Uterus (tissue), 4 donors: Measurements from ENCODE around the gene RAP1GAP. TPM values are rescaled to one million over a fixed set of nuclear protein-coding genes. Genes with fewer than 3 reads are reported as not detected.
A peak's percentile ranks its signal among the peaks of the same experiment; 100 is the strongest.

Experiments
- DNase-seq, 2 donors: peaks; one replicate each; pipeline ENCODE4 v3.0.0-alpha.2; 2019 to 2020
- H3K27ac ChIP-seq, 2 donors: fragments of 200-600 bp; sonication (generic); 1 replicate in 1 of 2; 2 replicates in 1 of 2; pipeline ENCODE4 v1.5.1; 2016 to 2018
- H3K27me3 ChIP-seq, 2 donors: fragments of 200-600 bp; sonication (generic); one replicate each; pipeline ENCODE4 v1.5.1; 2018 to 2019; ENCODE audit warnings: control low read depth in 1 of 2
- H3K36me3 ChIP-seq, 2 donors: fragments of 200-600 bp; sonication (generic); one replicate each; pipeline ENCODE4 v1.5.1; 2019; ENCODE audit warnings: control low read depth in 1 of 2
- H3K4me1 ChIP-seq, 2 donors: fragments of 200-600 bp; sonication (generic); one replicate each; pipeline ENCODE4 v1.5.1; 2018 to 2019; ENCODE audit warnings: control low read depth in 1 of 2
- H3K4me3 ChIP-seq, 2 donors: fragments of 200-600 bp; sonication (generic); 1 replicate in 1 of 2; 2 replicates in 1 of 2; pipeline ENCODE4 v1.5.1; 2018 to 2019; ENCODE audit warnings: mild to moderate bottlenecking in 1 of 2
- H3K9me3 ChIP-seq, 2 donors: fragments of 200-600 bp; sonication (generic); one replicate each; pipeline ENCODE4 v1.5.1; 2019; ENCODE audit warnings: control low read depth in 1 of 2
- POLR2A ChIP-seq, 2 donors: fragments of 450-650 bp; IDR thresholded peaks; one replicate each; pipeline ENCODE4 v1.6.1; 2016; ENCODE audit warnings: antibody characterized with exemption in 2 of 2, mild to moderate bottlenecking in 1 of 2, moderate library complexity in 1 of 2
- intact Hi-C: fragments of 100-400 bp; cut with DNase I; formaldehyde crosslinking; loops from one replicate; pipeline ENCODE4 v1.15.1; 2023; ENCODE audit warnings: low total_unique reads
- total RNA-seq, 4 donors: library from RNA; depleted of rRNA in 3 of 4; stranded (reverse); fragments of >200 nt in 3 of 4; gene quantifications; one replicate each; pipeline versions ENCODE4 v1.1.0 to v1.2.4, GENCODE V29; 2014 to 2023
- TF ChIP-seq, protein P1 (sequence below), 4 experiments: fragments of 200-600 bp in 2 of 4; fragments of 450-650 bp in 2 of 4; sonication (generic) in 2 of 4; IDR thresholded peaks; one replicate each; pipeline ENCODE4 v1.5.1; 2016 to 2019; ENCODE audit warnings: antibody characterized with exemption in 4 of 4, mild to moderate bottlenecking in 2 of 4, moderate library complexity in 1 of 4
- donor health status: DM: yes; HTN: yes; CAD: no.

Gene RAP1GAP
- total RNA-seq, 4 donors from 2014 or later = 0.18 to 6.9 TPM; not detected in 2

DNA sequence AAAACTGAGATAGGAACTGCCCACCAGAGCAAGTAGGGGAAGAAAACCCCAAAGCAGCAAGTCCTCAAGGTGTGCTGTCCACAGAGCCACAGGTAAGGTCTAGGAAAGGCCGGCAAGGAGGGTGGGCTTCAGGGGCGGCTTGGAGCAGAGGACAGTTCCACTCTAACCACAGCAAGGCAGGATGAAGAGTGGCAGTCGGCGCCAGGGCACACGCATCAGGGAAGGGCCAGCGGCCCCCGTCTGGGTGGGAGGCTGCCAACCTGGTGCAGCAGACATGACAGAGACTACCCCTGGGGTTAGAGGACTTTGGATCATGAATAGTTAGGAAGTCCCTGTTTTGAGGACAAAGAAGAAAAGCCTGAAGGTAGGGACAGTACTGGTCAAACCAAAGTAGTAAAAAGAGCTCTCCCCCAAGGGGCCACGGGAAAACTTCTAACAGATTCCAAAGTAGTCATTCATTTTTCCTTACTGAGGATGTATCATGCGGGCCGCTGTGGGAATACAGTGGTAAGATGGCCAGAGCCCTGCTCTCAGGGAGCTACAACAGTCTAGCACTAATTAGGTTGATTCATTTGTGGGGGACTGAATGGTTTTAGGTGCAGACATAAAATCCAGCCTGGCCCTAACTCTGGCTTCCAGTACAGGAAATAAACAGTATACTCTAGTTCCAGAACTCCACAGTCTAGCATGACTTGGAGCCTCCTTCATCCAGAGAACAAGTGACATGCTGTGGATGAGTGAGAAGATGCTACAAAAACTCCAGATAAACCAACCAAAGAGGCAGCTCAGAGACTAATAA, 3.5 kb upstream of the RAP1GAP start:
- Histone ChIP-seq H3K27ac (no peak overlapping the region), H3K36me3 (no peaks in the 10 kb centered on the region), H3K27me3 (peaks cover 19% of the 10 kb centered on the region in 2 donors), H3K4me3 (no peak overlapping the region), H3K4me1 (peaks cover 0 to 18% of the 10 kb centered on the region in 2 donors), H3K9me3 (no peaks in the 10 kb centered on the region)
- DNase-seq = no peak
- TF ChIP-seq, protein P1, sequence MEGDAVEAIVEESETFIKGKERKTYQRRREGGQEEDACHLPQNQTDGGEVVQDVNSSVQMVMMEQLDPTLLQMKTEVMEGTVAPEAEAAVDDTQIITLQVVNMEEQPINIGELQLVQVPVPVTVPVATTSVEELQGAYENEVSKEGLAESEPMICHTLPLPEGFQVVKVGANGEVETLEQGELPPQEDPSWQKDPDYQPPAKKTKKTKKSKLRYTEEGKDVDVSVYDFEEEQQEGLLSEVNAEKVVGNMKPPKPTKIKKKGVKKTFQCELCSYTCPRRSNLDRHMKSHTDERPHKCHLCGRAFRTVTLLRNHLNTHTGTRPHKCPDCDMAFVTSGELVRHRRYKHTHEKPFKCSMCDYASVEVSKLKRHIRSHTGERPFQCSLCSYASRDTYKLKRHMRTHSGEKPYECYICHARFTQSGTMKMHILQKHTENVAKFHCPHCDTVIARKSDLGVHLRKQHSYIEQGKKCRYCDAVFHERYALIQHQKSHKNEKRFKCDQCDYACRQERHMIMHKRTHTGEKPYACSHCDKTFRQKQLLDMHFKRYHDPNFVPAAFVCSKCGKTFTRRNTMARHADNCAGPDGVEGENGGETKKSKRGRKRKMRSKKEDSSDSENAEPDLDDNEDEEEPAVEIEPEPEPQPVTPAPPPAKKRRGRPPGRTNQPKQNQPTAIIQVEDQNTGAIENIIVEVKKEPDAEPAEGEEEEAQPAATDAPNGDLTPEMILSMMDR (IDR thresholded peaks at IDR 0.05) = no peak
- no peak for TF ChIP-seq POLR2A (IDR thresholded peaks at IDR 0.05)
- intact Hi-C loops = no loop called here

DNA sequence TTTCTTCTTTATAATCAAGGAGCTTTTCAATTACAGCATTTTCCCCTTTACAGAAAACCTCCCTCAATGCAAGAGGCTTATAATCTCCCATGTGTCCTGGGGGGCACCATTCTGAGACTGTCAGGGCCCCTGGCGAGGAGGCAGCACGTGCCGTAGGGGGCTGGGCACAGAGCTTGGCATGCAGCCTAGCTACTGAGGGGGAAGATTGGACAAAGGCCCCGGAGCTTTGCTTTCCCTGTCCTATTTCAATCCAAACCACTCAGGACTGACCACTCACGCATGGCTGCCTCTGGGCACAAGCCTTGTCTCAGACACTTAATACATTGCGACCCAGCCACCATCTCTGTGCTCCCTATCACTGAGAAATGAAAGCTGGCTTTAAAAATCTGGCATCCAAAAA, 2.8 kb upstream of the RAP1GAP start:
- peaks cover 0 to 18% of the 10 kb centered on the region in 2 donors for H3K4me1 ChIP-seq

DNA sequence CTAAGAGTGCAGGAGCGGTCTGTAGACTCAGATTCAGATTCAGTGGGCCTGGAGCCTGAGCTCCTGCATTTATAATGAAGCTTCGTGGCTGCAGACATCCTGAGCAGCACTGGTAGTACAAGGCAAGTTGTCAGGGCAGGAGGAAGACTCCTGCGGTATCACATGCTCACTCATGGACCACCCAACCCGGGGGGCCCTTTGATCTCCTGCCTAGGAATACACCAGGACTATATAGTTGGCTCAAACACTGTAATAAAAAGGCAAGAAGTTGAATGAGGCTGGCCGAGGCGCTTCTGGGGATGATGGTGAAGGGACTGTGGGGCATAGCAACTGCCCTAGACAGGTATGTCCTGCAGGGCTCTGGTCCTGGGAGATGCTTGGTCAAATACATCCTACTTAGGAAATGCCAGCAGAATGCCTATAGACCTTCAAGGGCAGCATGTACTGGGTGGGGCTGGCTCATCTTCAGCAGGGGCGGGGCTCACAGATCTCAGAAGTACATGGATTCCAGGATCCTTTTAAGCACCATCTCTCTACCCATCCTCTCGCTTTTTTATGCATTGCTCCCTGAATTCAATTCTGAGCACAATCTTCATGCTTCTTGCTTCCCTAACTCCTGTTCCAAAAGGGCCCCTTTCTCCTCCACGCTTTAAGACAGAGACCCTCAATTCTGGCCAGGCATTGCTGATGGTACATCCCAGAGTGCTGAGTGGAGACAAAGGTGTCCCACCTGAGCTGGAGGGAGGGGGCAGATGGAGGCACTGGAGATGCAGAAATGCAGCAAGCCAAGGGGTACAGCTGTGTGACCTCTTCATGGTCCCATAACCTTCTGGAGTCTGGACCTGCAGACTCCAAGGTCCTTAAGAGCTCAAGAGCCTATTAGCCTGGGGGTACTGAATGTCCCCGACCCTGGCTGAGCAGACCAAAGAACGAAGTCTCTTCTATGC, 2.1 kb upstream of the RAP1GAP start:
- intact Hi-C loops = no loop called here
- TF ChIP-seq POLR2A (IDR thresholded peaks at IDR 0.05) = no peak
- TF ChIP-seq, protein P1 (IDR thresholded peaks at IDR 0.05) = no peak
- no peaks in the 10 kb centered on the region for H3K9me3 ChIP-seq
- H3K4me1 ChIP-seq = peaks cover 0 to 18% of the 10 kb centered on the region in 2 donors
- H3K4me3 ChIP-seq = no peak overlapping the region
- peaks cover 19% of the 10 kb centered on the region in 2 donors for H3K27me3 ChIP-seq
- no peak for DNase-seq
- H3K27ac ChIP-seq = no peak overlapping the region
- H3K36me3 ChIP-seq = no peaks in the 10 kb centered on the region

More for the DNA sequence above, 2.8 kb upstream of the RAP1GAP start:
- no peak overlapping the region for H3K27ac ChIP-seq
- no peak for TF ChIP-seq POLR2A (IDR thresholded peaks at IDR 0.05)
- TF ChIP-seq, protein P1 (IDR thresholded peaks at IDR 0.05) = no peak
- H3K27me3 ChIP-seq = peaks cover 19% of the 10 kb centered on the region in 2 donors
- H3K9me3 ChIP-seq = no peaks in the 10 kb centered on the region
- no peaks in the 10 kb centered on the region for H3K36me3 ChIP-seq
- DNase-seq = no peak
- no peak overlapping the region for H3K4me3 ChIP-seq
- intact Hi-C loops = no loop called here

DNA sequence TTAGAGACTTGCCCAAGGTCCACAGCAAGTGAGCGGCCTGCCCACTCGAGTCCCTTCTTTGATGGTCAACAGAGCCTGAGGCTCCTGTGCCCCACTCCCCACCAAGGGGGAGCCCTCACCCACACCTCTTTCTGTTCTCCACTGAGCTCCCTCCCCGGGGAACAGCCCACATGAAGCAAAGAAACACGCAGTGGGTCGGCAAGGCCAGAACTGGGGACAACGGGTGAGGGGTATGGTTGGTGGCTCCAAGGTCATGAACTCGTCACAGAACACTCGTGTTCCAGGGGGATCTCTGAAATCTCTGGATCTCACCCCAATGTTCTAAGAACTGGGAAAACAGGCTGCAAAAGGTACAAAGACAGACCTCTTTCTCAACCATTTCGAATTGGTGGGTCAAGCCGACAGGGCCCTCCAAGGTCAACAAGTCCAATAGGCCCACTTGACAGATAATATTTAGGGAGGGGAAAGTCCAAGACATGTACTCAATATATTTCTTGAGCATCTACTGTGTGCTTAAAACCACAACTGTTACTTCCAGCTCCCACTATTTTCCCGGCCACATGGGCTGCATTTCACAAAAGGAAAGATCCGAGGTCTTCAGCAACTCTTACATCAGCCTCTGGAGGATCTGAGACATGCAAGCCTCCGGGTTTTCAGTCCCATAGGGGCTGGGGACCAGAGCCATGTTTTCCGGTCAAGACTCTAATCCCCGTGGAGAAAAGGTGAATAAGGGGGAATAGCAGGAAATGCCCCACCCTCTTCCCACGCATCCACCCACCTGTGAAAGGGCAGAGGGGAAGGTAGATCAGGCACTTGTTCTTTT, 1.1 kb upstream of the RAP1GAP start:
- no peak for TF ChIP-seq POLR2A (IDR thresholded peaks at IDR 0.05)
- TF ChIP-seq, protein P1 (IDR thresholded peaks at IDR 0.05) = no peak
- Histone ChIP-seq H3K36me3 (no peaks in the 10 kb centered on the region), H3K4me3 (no peak overlapping the region), H3K4me1 (peaks cover 0 to 18% of the 10 kb centered on the region in 2 donors), H3K9me3 (no peaks in the 10 kb centered on the region), H3K27ac (no peak overlapping the region), H3K27me3 (peaks cover 19% of the 10 kb centered on the region in 2 donors)
- intact Hi-C loops = no loop called here
- DNase-seq = peak in 1 of 2 donors; percentile 10
